GM19239 (cell line): ENCODE data around the gene HMOX2.

Source experiments
- DNase-seq: peaks from one replicate; pipeline ENCODE4 v3.0.0; 2011; ENCODE audit warnings: low spot score; ENCODE audit not compliant: insufficient read length
- FAIRE-seq: peaks from 2 replicates; lab custom pipeline; 2011; peaks lifted over from hg19 to GRCh38; lab: Jason Lieb, UNC

The HMOX2 gene

GRCh38 chr16:4517812-4518680, 41.8 kb downstream of the HMOX2 start:
- FAIRE-seq (no peak), DNase-seq (no peak)

GRCh38 chr16:4519274-4520058, 43.3 kb downstream of the HMOX2 start:
- DNase-seq (no peak), FAIRE-seq (no peak)

GRCh38 chr16:4520913-4521312, 44.7 kb downstream of the HMOX2 start:
- DNase-seq, result no peak
- FAIRE-seq, result no peak

- DNase-seq (no peak), FAIRE-seq (no peak)
Observed at GRCh38 chr16:4522051-4522581, 45.9 kb downstream of the HMOX2 start.

- no peak for FAIRE-seq
- no peak for DNase-seq
Observed at GRCh38 chr16:4523686-4524085, 47.5 kb downstream of the HMOX2 start.

GRCh38 chr16:4524571-4524970, 48.4 kb downstream of the HMOX2 start:
- no peak for DNase-seq
- FAIRE-seq, result no peak

- FAIRE-seq, result no peak
- DNase-seq, result no peak
Observed at GRCh38 chr16:4525069-4525468, 48.9 kb downstream of the HMOX2 start.

GRCh38 chr16:4525634-4526277, 49.6 kb downstream of the HMOX2 start:
- FAIRE-seq (no peak), DNase-seq (no peak)

GRCh38 chr16:4529085-4530060, 53.2 kb downstream of the HMOX2 start:
- DNase-seq, result no peak
- FAIRE-seq, result peak; percentile 47

- FAIRE-seq (no peak), DNase-seq (no peak)
Observed at GRCh38 chr16:4531811-4532210, 55.6 kb downstream of the HMOX2 start.

GRCh38 chr16:4532238-4532637, 56.0 kb downstream of the HMOX2 start:
- no peak for DNase-seq

GRCh38 chr16:4533490-4533889, 57.3 kb downstream of the HMOX2 start:
- DNase-seq, result no peak
- FAIRE-seq, result no peak

More at GRCh38 chr16:4532238-4532637, 56.0 kb downstream of the HMOX2 start:
- FAIRE-seq, result no peak

GRCh38 chr16:4534151-4534790, 58.1 kb downstream of the HMOX2 start:
- FAIRE-seq, result no peak

GRCh38 chr16:4535627-4536108, 59.5 kb downstream of the HMOX2 start:
- DNase-seq, result no peak

More at GRCh38 chr16:4534151-4534790, 58.1 kb downstream of the HMOX2 start:
- no peak for DNase-seq

GRCh38 chr16:4536391-4537106, 60.4 kb downstream of the HMOX2 start:
- FAIRE-seq (no peak), DNase-seq (no peak)

More at GRCh38 chr16:4535627-4536108, 59.5 kb downstream of the HMOX2 start:
- peak; percentile 66 for FAIRE-seq

- DNase-seq, result no peak
- FAIRE-seq, result peak; percentile 35
Observed at GRCh38 chr16:4537376-4538343, 61.5 kb downstream of the HMOX2 start.
